NT2/D1 (cell line): ENCODE data around the gene CABLES2.

Experiments
- SUZ12 ChIP-seq: IDR thresholded peaks from 2 replicates; pipeline ENCODE4 v1.6.1; 2011; ENCODE audit not compliant: insufficient read length, insufficient read depth; ENCODE audit errors: extremely low read depth
- YY1 ChIP-seq: IDR thresholded peaks from 2 replicates; pipeline ENCODE4 v1.6.1; 2011; ENCODE audit not compliant: insufficient read length, insufficient read depth
- ZNF274 ChIP-seq: IDR thresholded peaks from 2 replicates; pipeline ENCODE4 v1.6.1; 2011; ENCODE audit warnings: mild to moderate bottlenecking, low read depth, low read length

GRCh38 chr20:62451156-62451767 is 44.2 kb upstream of the CABLES2 start:
- TF ChIP-seq ZNF274, result no peak
- TF ChIP-seq SUZ12, result no peak
- no peak for TF ChIP-seq YY1
